ENCODE data around the gene BOC. TPM values are rescaled to one million over a fixed set of nuclear protein-coding genes. Genes with fewer than 3 reads are reported as not detected.

BOC gene
- total and polyA plus RNA-seq, 2 of the 8 experiments (the other 6 are each of a cell fraction or from before 2014, with no cell fraction given) = 6.9 to 9.3 TPM

- TF ChIP-seq CHD7 (IDR thresholded peaks at IDR 0.05; ENCODE audit: insufficient replicate concordance, low read length) (no peak), RAD21 (IDR thresholded peaks at IDR 0.05 in 1 of 2, conservative IDR thresholded peaks at IDR 0.05 in 1 of 2; ENCODE audit: low read depth in 2 of 2, low read length in 2 of 2) (no peak), NRF1 (IDR thresholded peaks at IDR 0.05; ENCODE audit: low read depth, low read length) (no peak), ATF3 (IDR thresholded peaks at IDR 0.05; ENCODE audit: insufficient read depth, low read depth, low read length) (no peak), NANOG (IDR thresholded peaks at IDR 0.05; ENCODE audit: insufficient read depth, low read depth, low read length, poor library complexity, severe bottlenecking) (no peak), POLR2A (IDR thresholded peaks at IDR 0.05; ENCODE audit: control extremely low read depth in 1 of 2, low read depth in 2 of 2, low read length in 2 of 2) (no peak), JUN (IDR thresholded peaks at IDR 0.05; ENCODE audit: low read depth, low read length) (no peak), TBP (IDR thresholded peaks at IDR 0.05; ENCODE audit: low read depth, low read length) (no peak), CEBPB (IDR thresholded peaks at IDR 0.05; ENCODE audit: low read depth, low read length) (no peak), TAF7 (optimal IDR thresholded peaks at IDR 0.05; ENCODE audit: borderline replicate concordance, low read depth, low read length) (no peak), BACH1 (IDR thresholded peaks at IDR 0.05; ENCODE audit: low read length) (no peak), POU5F1 (IDR thresholded peaks at IDR 0.05; ENCODE audit: low read depth, low read length) (no peak)
Observed at GRCh38 chr3:113269661-113270060, 58.3 kb downstream of the BOC start (continued).
